Measurements from ENCODE around the gene YPEL4.

YPEL4 gene

GRCh38 chr11:57651408-57651807 lies 1.7 kb upstream of the YPEL4 start:
- in situ Hi-C loops (cut with MboI; ENCODE audit: low sequenced_read_pairs) = no loop called here

GRCh38 chr11:57650739-57651090 lies 1.0 kb upstream of the YPEL4 start:
- in situ Hi-C loops (cut with MboI; ENCODE audit: low sequenced_read_pairs) = no loop called here

- in situ Hi-C loops (cut with MboI; ENCODE audit: low sequenced_read_pairs) = loop anchor here (10.0 kb wide), 1 partner anchor 304 kb away; no protein-coding TSS in a partner anchor
Observed at GRCh38 chr11:57648801-57649735, 644 bp downstream of the YPEL4 start.

GRCh38 chr11:57647960-57648800 lies 1.5 kb downstream of the YPEL4 start:
- in situ Hi-C loops (cut with MboI; ENCODE audit: low sequenced_read_pairs) = loop anchor here (10.0 kb wide), 1 partner anchor 303 kb away; no protein-coding TSS in a partner anchor

- in situ Hi-C loops (cut with MboI; ENCODE audit: low sequenced_read_pairs) = loop anchor here (10.0 kb wide), 1 partner anchor 303 kb away; no protein-coding TSS in a partner anchor
Observed at GRCh38 chr11:57647372-57647771, 2.3 kb downstream of the YPEL4 start.

- in situ Hi-C loops (cut with MboI; ENCODE audit: low sequenced_read_pairs) = loop anchor here (10.0 kb wide), 1 partner anchor 302 kb away; no protein-coding TSS in a partner anchor
Observed at GRCh38 chr11:57646799-57647303, 2.9 kb downstream of the YPEL4 start.

GRCh38 chr11:57646194-57646798 lies 3.4 kb downstream of the YPEL4 start:
- in situ Hi-C loops (cut with MboI; ENCODE audit: low sequenced_read_pairs) = loop anchor here (10.0 kb wide), 1 partner anchor 301 kb away; no protein-coding TSS in a partner anchor

- in situ Hi-C loops (cut with MboI; ENCODE audit: low sequenced_read_pairs) = loop anchor here (10.0 kb wide), 1 partner anchor 301 kb away; no protein-coding TSS in a partner anchor
Observed at GRCh38 chr11:57645689-57646085, 4.0 kb downstream of the YPEL4 start.

GRCh38 chr11:57644748-57645688 lies 4.7 kb downstream of the YPEL4 start:
- in situ Hi-C loops (cut with MboI; ENCODE audit: low sequenced_read_pairs) = loop anchor here (5.0 to 10.0 kb wide), 2 partner anchors 78 to 300 kb away; partner anchors contain the start of gene UBE2L6

- in situ Hi-C loops (cut with MboI; ENCODE audit: low sequenced_read_pairs) = loop anchor here (5.0 to 10.0 kb wide), 2 partner anchors 77 to 299 kb away; partner anchors contain the start of gene UBE2L6
Observed at GRCh38 chr11:57643802-57644201, 5.9 kb downstream of the YPEL4 start.

GRCh38 chr11:57641011-57641807 lies 8.5 kb downstream of the YPEL4 start:
- in situ Hi-C loops (cut with MboI; ENCODE audit: low sequenced_read_pairs) = loop anchor here (5.0 to 10.0 kb wide), 2 partner anchors 74 to 296 kb away; partner anchors contain the start of gene UBE2L6

- in situ Hi-C loops (cut with MboI; ENCODE audit: low sequenced_read_pairs) = loop anchor here (5.0 to 10.0 kb wide), 2 partner anchors 73 to 295 kb away; partner anchors contain the start of gene UBE2L6
Observed at GRCh38 chr11:57640068-57640800, 9.5 kb downstream of the YPEL4 start.

- in situ Hi-C loops (cut with MboI; ENCODE audit: low sequenced_read_pairs) = loop anchor here (5.0 to 10.0 kb wide), 2 partner anchors 72 to 295 kb away; partner anchors contain the start of gene UBE2L6
Observed at GRCh38 chr11:57639321-57640067, 10.2 kb downstream of the YPEL4 start.

GRCh38 chr11:57638811-57639320 lies 10.8 kb downstream of the YPEL4 start:
- in situ Hi-C loops (cut with MboI; ENCODE audit: low sequenced_read_pairs) = no loop called here

GRCh38 chr11:57638005-57638781 lies 11.5 kb downstream of the YPEL4 start:
- in situ Hi-C loops (cut with MboI; ENCODE audit: low sequenced_read_pairs) = no loop called here

GRCh38 chr11:57637626-57638004 lies 12.1 kb downstream of the YPEL4 start:
- in situ Hi-C loops (cut with MboI; ENCODE audit: low sequenced_read_pairs) = no loop called here

All from HL-60/S4 treated with retinoic acid at 250 ng/mL for 4 days and 3 days (cell line).